GM12878 (cell line): ENCODE measurements around the gene S100A4. TPM values are rescaled to one million over a fixed set of nuclear protein-coding genes. Genes with fewer than 3 reads are reported as not detected.

Experiments
- ATAC-seq: fragments of 200-7000 bp; cut with Tn5 transposase; 3 replicates; pipeline ENCODE4 v1.9.1; 2020; ENCODE audit warnings: mild to moderate bottlenecking, moderate library complexity
- BruUV-seq: library from RNA; stranded (reverse); fragments of 400-500 nt; replicated peaks from 2 replicates; lab custom pipeline; 2021; lab: Mats Ljungman, UMichigan
- CTCF ChIA-PET: fragments of 300-600 bp; sonication (Branson Sonifier 250); formaldehyde crosslinking; extraction: SDS; loops from one replicate; lab custom pipeline; 2021; ENCODE audit warnings: inconsistent platforms; lab: Yijun Ruan, JAX
- POLR2A ChIA-PET: fragments of 350-600 bp; formaldehyde crosslinking; extraction: SDS; loops from one replicate; lab custom pipeline; 2021; ENCODE audit warnings: inconsistent platforms; lab: Charles Lee
- RAD21 ChIA-PET: fragments of 300-600 bp; sonication (Branson Sonifier 250); formaldehyde crosslinking; loops from one replicate; lab custom pipeline; 2023; ENCODE audit warnings: antibody characterized with exemption; ENCODE audit not compliant: unreplicated experiment; lab: Charles Lee
- SMC1A ChIA-PET: fragments of 300-600 bp; sonication (Branson Sonifier 250); formaldehyde crosslinking; loops from one replicate; lab custom pipeline; 2023; ENCODE audit not compliant: unreplicated experiment, uncharacterized antibody; lab: Charles Lee
- DNase-seq: peaks from one replicate; pipeline ENCODE4 v3.0.0-alpha.2; 2011; ENCODE audit warnings: low read depth, low spot score
- FAIRE-seq: peaks from 3 replicates; lab custom pipeline; 2011; peaks lifted over from hg19 to GRCh38; lab: Jason Lieb, UNC
- H2AFZ ChIP-seq: 2 replicates; pipeline ENCODE4 v1.6.0; 2011; ENCODE audit warnings: low read depth, low read length, control low read depth; ENCODE audit not compliant: control insufficient read depth
- H3K27ac ChIP-seq: 2 replicates; pipeline ENCODE4 v1.5.1; 2011; ENCODE audit warnings: control low read depth; ENCODE audit not compliant: control insufficient read depth, insufficient read depth
- H3K27me3 ChIP-seq, 2 experiments: replicated peaks in 1 of 2; 2 replicates each; pipeline versions ENCODE4 v1.6.0 to v1.6.1; 2011; ENCODE audit warnings: low read length in 1 of 2; ENCODE audit not compliant: control insufficient read depth in 2 of 2, insufficient read depth in 2 of 2
- H3K36me3 ChIP-seq, 2 experiments: 2 replicates each; pipeline ENCODE4 v1.5.1; 2011; ENCODE audit warnings: low read length in 1 of 2; ENCODE audit not compliant: control insufficient read depth in 2 of 2, insufficient read depth in 2 of 2
- H3K4me1 ChIP-seq: 2 replicates; pipeline ENCODE4 v1.6.1; 2011; ENCODE audit warnings: mild to moderate bottlenecking, low read length, moderate library complexity, mixed read lengths; ENCODE audit not compliant: control insufficient read depth, insufficient read depth
- H3K4me2 ChIP-seq: 2 replicates; pipeline ENCODE4 v1.6.0; 2011; ENCODE audit warnings: control low read depth; ENCODE audit not compliant: control insufficient read depth, insufficient read depth
- H3K4me3 ChIP-seq: fragments of 200-600 bp; sonication (generic); 2 replicates; pipeline ENCODE4 v1.5.1; 2016
- H3K79me2 ChIP-seq: 2 replicates; pipeline ENCODE4 v1.6.0; 2011; ENCODE audit warnings: low read length; ENCODE audit not compliant: control insufficient read depth, insufficient read depth
- H3K9ac ChIP-seq: 2 replicates; pipeline ENCODE4 v1.8.0; 2011; ENCODE audit warnings: low read length, control low read depth, mixed read lengths; ENCODE audit not compliant: control insufficient read depth, insufficient read depth
- H3K9me3 ChIP-seq: replicated peaks from 3 replicates; pipeline ENCODE4 v1.5.1; 2011; ENCODE audit warnings: mild to moderate bottlenecking, low read length; ENCODE audit not compliant: control insufficient read depth, insufficient read depth
- H4K20me1 ChIP-seq: 2 replicates; pipeline ENCODE4 v1.6.0; 2011; ENCODE audit not compliant: control insufficient read depth, insufficient read depth
- CBX3 ChIP-seq: fragments of 200-600 bp; sonication (generic); IDR thresholded peaks from 2 replicates; pipeline ENCODE4 v1.6.1; 2016; ENCODE audit warnings: low read depth, borderline replicate concordance
- GABPA ChIP-seq: IDR thresholded peaks from 2 replicates; pipeline ENCODE4 v1.6.1; 2014; ENCODE audit warnings: antibody characterized with exemption, low read depth, mild to moderate bottlenecking, inconsistent platforms
- HDGF ChIP-seq: fragments of 450-650 bp; IDR thresholded peaks from 2 replicates; pipeline ENCODE4 v1.6.1; 2016; ENCODE audit warnings: antibody characterized with exemption
- IRF4 ChIP-seq: IDR thresholded peaks from 2 replicates; pipeline ENCODE4 v1.6.1; 2011; ENCODE audit warnings: low read depth, low read length
- POLR2AphosphoS2 ChIP-seq: IDR thresholded peaks from 2 replicates; pipeline ENCODE4 v1.6.1; 2011; ENCODE audit warnings: low read depth, mild to moderate bottlenecking, low read length, improper control_type of control experiment, moderate library complexity
- RUNX3 ChIP-seq: IDR thresholded peaks from 2 replicates; pipeline ENCODE4 v1.6.1; 2012; ENCODE audit warnings: low read length, inconsistent platforms
- SIX5 ChIP-seq: IDR thresholded peaks from 2 replicates; pipeline ENCODE4 v1.6.1; 2011; ENCODE audit warnings: mild to moderate bottlenecking, low read depth, low read length, moderate library complexity; ENCODE audit not compliant: severe bottlenecking
- YY1 ChIP-seq: IDR thresholded peaks from 2 replicates; pipeline ENCODE4 v1.6.1; 2011; ENCODE audit warnings: low read depth, mild to moderate bottlenecking, low read length
- WGBS: methylation state at CpG from one replicate; pipeline ENCODE4 v1.1.6; 2016; ENCODE audit warnings: low lambda C conversion rate; ENCODE audit not compliant: insufficient replicate concordance, insufficient coverage; ENCODE audit errors: missing lambda C conversion rate; 5-methylcytosine and 5-hydroxymethylcytosine counted together
- in situ Hi-C: fragments of 300-500 bp; cut with MboI; formaldehyde crosslinking; loops from 9 replicates; pipeline ENCODE4 v1.14.3; 2018; ENCODE audit warnings: mixed read lengths
- intact Hi-C: fragments of 100-400 bp; cut with micrococcal nuclease; formaldehyde crosslinking; loops from one replicate; pipeline ENCODE4 v1.14.2; 2022; ENCODE audit not compliant: unreplicated experiment
- polyA plus RNA-seq, 11 experiments: library from polyadenylated mRNA; depleted of rRNA in 4 of 11; unstranded in 6 of 11; stranded (reverse) in 5 of 11; fragments of >200 nt; fragmentation: Nextera tagmentation in 4 of 11; fragmentation: Illumina TruSeq in 1 of 11; extraction: Ambion mirVana in 4 of 11; extraction: Trizol in 1 of 11; gene quantifications; 1 replicate in 1 of 11; 2 replicates in 10 of 11; pipeline versions ENCODE4 v1.2.1 to v1.2.3, GENCODE V29; 2011 to 2016; ENCODE audit warnings: inconsistent platforms in 2 of 11, missing spikeins in 2 of 11, low read depth in 1 of 11
- total RNA-seq, 4 experiments: library from RNA; depleted of rRNA in 3 of 4; stranded (reverse); fragments of >200 nt in 3 of 4; fragmentation: Illumina TruSeq in 1 of 4; extraction: Trizol in 1 of 4; gene quantifications; 2 replicates each; pipeline versions ENCODE4 v1.2.1 to v1.2.3, GENCODE V29; 2013 to 2021
- TF ChIP-seq, protein P1 (sequence below): fragments of 450-650 bp; IDR thresholded peaks from 2 replicates; pipeline ENCODE4 v1.6.1; 2017; ENCODE audit warnings: mild to moderate bottlenecking, moderate library complexity
- TF ChIP-seq, protein P2 (sequence below), 3 experiments: IDR thresholded peaks in 2 of 3; conservative IDR thresholded peaks in 1 of 3; 2 replicates each; pipeline ENCODE4 v1.5.1; 2011; ENCODE audit warnings: low read depth in 3 of 3, low read length in 3 of 3, mild to moderate bottlenecking in 3 of 3, control low read depth in 2 of 3, moderate library complexity in 2 of 3, inconsistent platforms in 1 of 3, mixed read lengths in 1 of 3; ENCODE audit not compliant: control insufficient read depth in 2 of 3, insufficient read depth in 1 of 3; ENCODE audit errors: extremely low read depth in 1 of 3
- TF ChIP-seq, protein P3 (sequence below): fragments of 150-350 bp; IDR thresholded peaks from 2 replicates; pipeline ENCODE4 v1.6.1; 2014; ENCODE audit warnings: mild to moderate bottlenecking, low read depth, low read length
- TF ChIP-seq, protein P4 (sequence below): fragments of 450-650 bp; IDR thresholded peaks from 2 replicates; pipeline ENCODE4 v1.6.1; 2016; ENCODE audit warnings: mild to moderate bottlenecking

Gene S100A4
- total and polyA plus RNA-seq, 10 of the 15 experiments (the other 5 are each of a cell fraction or from before 2014, with no cell fraction given): 4.3 to 104 (median 27.3) TPM

DNA sequence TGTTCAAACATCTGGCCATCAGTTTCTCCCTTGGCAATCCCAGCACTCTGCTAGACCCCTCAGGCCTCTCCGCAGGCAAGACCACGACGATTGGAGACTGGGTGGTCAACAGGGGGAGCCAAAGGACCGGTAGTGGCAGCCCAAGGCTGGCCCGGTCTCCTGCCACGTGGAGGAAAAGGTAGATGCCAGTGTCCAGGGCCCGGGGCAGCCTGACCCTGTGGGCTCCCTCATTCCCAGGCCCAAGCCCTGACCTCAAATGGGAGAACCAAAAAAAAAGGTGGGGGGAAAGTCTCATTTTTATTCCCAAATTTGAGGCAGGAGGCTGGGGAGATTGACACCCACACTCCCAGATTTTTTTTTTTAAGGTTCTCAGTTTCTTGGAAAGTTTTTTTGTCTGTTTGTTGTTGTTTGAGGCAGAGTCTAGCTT, 34.6 kb downstream of the S100A4 start (continued):
- TF ChIP-seq, protein P1, sequence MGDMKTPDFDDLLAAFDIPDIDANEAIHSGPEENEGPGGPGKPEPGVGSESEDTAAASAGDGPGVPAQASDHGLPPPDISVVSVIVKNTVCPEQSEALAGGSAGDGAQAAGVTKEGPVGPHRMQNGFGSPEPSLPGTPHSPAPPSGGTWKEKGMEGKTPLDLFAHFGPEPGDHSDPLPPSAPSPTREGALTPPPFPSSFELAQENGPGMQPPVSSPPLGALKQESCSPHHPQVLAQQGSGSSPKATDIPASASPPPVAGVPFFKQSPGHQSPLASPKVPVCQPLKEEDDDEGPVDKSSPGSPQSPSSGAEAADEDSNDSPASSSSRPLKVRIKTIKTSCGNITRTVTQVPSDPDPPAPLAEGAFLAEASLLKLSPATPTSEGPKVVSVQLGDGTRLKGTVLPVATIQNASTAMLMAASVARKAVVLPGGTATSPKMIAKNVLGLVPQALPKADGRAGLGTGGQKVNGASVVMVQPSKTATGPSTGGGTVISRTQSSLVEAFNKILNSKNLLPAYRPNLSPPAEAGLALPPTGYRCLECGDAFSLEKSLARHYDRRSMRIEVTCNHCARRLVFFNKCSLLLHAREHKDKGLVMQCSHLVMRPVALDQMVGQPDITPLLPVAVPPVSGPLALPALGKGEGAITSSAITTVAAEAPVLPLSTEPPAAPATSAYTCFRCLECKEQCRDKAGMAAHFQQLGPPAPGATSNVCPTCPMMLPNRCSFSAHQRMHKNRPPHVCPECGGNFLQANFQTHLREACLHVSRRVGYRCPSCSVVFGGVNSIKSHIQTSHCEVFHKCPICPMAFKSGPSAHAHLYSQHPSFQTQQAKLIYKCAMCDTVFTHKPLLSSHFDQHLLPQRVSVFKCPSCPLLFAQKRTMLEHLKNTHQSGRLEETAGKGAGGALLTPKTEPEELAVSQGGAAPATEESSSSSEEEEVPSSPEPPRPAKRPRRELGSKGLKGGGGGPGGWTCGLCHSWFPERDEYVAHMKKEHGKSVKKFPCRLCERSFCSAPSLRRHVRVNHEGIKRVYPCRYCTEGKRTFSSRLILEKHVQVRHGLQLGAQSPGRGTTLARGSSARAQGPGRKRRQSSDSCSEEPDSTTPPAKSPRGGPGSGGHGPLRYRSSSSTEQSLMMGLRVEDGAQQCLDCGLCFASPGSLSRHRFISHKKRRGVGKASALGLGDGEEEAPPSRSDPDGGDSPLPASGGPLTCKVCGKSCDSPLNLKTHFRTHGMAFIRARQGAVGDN: no peak
- TF ChIP-seq, protein P2, sequence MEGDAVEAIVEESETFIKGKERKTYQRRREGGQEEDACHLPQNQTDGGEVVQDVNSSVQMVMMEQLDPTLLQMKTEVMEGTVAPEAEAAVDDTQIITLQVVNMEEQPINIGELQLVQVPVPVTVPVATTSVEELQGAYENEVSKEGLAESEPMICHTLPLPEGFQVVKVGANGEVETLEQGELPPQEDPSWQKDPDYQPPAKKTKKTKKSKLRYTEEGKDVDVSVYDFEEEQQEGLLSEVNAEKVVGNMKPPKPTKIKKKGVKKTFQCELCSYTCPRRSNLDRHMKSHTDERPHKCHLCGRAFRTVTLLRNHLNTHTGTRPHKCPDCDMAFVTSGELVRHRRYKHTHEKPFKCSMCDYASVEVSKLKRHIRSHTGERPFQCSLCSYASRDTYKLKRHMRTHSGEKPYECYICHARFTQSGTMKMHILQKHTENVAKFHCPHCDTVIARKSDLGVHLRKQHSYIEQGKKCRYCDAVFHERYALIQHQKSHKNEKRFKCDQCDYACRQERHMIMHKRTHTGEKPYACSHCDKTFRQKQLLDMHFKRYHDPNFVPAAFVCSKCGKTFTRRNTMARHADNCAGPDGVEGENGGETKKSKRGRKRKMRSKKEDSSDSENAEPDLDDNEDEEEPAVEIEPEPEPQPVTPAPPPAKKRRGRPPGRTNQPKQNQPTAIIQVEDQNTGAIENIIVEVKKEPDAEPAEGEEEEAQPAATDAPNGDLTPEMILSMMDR (IDR thresholded peaks at IDR 0.05 in 2 of 3, conservative IDR thresholded peaks at IDR 0.05 in 1 of 3; ENCODE audit: control insufficient read depth in 2 of 3, extremely low read depth in 1 of 3, insufficient read depth in 1 of 3, low read depth in 3 of 3, low read length in 3 of 3): peak; percentile 85 to 97 (median 91)

DNA sequence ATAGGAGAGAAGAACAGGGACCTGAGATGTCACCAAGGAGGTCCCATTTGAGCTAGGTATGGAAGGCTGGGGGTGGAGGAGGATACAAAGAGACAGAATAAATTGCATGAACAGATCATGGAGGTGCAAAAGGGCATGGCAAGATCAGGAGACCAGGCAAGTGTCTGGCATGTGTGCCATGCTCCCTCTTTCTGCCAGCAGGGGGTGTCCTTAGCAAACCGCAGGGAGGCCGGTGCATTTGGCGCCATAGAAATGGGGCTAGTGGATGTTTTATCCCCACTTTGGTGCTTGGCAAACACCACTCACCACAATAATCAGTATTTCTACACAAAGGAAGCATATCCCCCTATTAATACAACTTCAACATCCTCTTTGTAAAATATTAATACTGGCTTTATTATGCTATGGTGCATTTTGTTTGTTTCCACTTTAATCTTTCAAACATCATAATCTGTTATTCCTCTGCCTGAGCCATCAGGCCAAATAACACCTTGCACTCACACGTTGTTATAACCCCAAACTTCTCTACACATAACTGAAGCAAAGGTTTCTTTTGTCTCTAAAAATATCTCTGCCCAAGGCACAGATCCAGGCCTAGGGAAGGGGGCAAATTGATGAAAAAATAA, 35.8 kb downstream of the S100A4 start:
- Histone ChIP-seq H3K4me1 (no peaks in the 10 kb centered on the region), H3K4me3 (no peak overlapping the region), H3K36me3 (no peaks in the 10 kb centered on the region), H4K20me1 (no peaks in the 10 kb centered on the region), H3K9ac (no peak overlapping the region), H3K79me2 (no peaks in the 10 kb centered on the region), H3K9me3 (no peaks in the 10 kb centered on the region), H3K27ac (no peak overlapping the region), H3K27me3 (no peaks in the 10 kb centered on the region), H2AFZ (no peak overlapping the region), H3K4me2 (no peak overlapping the region)
- intact Hi-C loops (loop anchor here (2.0 to 5.0 kb wide), 3 partner anchors 107 to 237 kb away; partner anchors contain the start of genes ILF2 and S100A14), in situ Hi-C loops (loop anchor here (5.0 to 10.0 kb wide), 2 partner anchors 52 to 485 kb away; partner anchors contain the start of gene RPS27)
- ChIA-PET SMC1A (interaction anchor here (0.9 to 3.7 kb wide), 17 partner anchors 11 to 235 kb away, joined by 3 to 41 read pairs (median 9); partner anchors contain the start of gene S100A6), RAD21 (interaction anchor here (1.2 to 4.5 kb wide), 4 partner anchors 22 to 63 kb away, joined by 5 to 59 read pairs (median 26); partner anchors contain the start of gene S100A2), CTCF (interaction anchor here (0.6 to 7.3 kb wide), 31 partner anchors 8 to 1116 kb away, joined by 3 to 191 read pairs (median 7); partner anchors contain the start of genes CHTOP, JTB, S100A1 and S100A13), POLR2A (no interaction called here)
- no peak for DNase-seq
- no TSS peak for BruUV-seq
- FAIRE-seq: peak; percentile 80
- ATAC-seq: peak; percentile 89
- 1% methylated on average over 4 of the region's 4 CpGs for WGBS
- TF ChIP-seq POLR2AphosphoS2: no peak
- TF ChIP-seq, protein P3, sequence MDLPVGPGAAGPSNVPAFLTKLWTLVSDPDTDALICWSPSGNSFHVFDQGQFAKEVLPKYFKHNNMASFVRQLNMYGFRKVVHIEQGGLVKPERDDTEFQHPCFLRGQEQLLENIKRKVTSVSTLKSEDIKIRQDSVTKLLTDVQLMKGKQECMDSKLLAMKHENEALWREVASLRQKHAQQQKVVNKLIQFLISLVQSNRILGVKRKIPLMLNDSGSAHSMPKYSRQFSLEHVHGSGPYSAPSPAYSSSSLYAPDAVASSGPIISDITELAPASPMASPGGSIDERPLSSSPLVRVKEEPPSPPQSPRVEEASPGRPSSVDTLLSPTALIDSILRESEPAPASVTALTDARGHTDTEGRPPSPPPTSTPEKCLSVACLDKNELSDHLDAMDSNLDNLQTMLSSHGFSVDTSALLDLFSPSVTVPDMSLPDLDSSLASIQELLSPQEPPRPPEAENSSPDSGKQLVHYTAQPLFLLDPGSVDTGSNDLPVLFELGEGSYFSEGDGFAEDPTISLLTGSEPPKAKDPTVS: no peak
- peak; percentile 82 for TF ChIP-seq RUNX3
- TF ChIP-seq YY1: peak; percentile 82
- TF ChIP-seq, protein P4, sequence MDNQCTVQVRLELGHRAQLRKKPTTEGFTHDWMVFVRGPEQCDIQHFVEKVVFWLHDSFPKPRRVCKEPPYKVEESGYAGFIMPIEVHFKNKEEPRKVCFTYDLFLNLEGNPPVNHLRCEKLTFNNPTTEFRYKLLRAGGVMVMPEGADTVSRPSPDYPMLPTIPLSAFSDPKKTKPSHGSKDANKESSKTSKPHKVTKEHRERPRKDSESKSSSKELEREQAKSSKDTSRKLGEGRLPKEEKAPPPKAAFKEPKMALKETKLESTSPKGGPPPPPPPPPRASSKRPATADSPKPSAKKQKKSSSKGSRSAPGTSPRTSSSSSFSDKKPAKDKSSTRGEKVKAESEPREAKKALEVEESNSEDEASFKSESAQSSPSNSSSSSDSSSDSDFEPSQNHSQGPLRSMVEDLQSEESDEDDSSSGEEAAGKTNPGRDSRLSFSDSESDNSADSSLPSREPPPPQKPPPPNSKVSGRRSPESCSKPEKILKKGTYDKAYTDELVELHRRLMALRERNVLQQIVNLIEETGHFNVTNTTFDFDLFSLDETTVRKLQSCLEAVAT: no peak
- no peak for TF ChIP-seq SIX5
- no peak for TF ChIP-seq CBX3
- TF ChIP-seq IRF4: no peak
- no peak for TF ChIP-seq HDGF
- no peak for TF ChIP-seq GABPA
